ENCODE data around the gene ESPNL.

Gene ESPNL

GRCh38 chr2:238159661-238160205, 59.6 kb downstream of the ESPNL start:
- ATAC-seq (ENCODE audit: low read depth): no peak
- Histone ChIP-seq H3K27me3 (ENCODE audit: insufficient read depth, poor library complexity, severe bottlenecking) (peaks cover 12% of the 10 kb centered on the region), H3K4me1 (ENCODE audit: insufficient read depth, poor library complexity, severe bottlenecking) (peaks cover 3% of the 10 kb centered on the region), H3K36me3 (ENCODE audit: low read depth) (no peaks in the 10 kb centered on the region), H3K9me3 (ENCODE audit: severe bottlenecking) (no peaks in the 10 kb centered on the region), H3K4me3 (ENCODE audit: severe bottlenecking) (peak overlapping the region; percentile 86), H3K27ac (ENCODE audit: poor library complexity, severe bottlenecking) (no peak overlapping the region)
- no peak for TF ChIP-seq CTCF (IDR thresholded peaks at IDR 0.05; ENCODE audit: poor library complexity, severe bottlenecking)
- peak; percentile 57 for DNase-seq (ENCODE audit: low spot score)

GRCh38 chr2:238160206-238161129, 60.3 kb downstream of the ESPNL start:
- ATAC-seq (ENCODE audit: low read depth): no peak
- Histone ChIP-seq H3K36me3 (ENCODE audit: low read depth) (no peaks in the 10 kb centered on the region), H3K4me3 (ENCODE audit: severe bottlenecking) (no peak overlapping the region), H3K9me3 (ENCODE audit: severe bottlenecking) (no peaks in the 10 kb centered on the region), H3K27me3 (ENCODE audit: insufficient read depth, poor library complexity, severe bottlenecking) (peaks cover 12% of the 10 kb centered on the region), H3K27ac (ENCODE audit: poor library complexity, severe bottlenecking) (no peak overlapping the region), H3K4me1 (ENCODE audit: insufficient read depth, poor library complexity, severe bottlenecking) (peaks cover 3% of the 10 kb centered on the region)
- peak; percentile 47 for DNase-seq (ENCODE audit: low spot score)
- TF ChIP-seq CTCF (IDR thresholded peaks at IDR 0.05; ENCODE audit: poor library complexity, severe bottlenecking): peak; percentile 22

- Histone ChIP-seq H3K27ac (ENCODE audit: poor library complexity, severe bottlenecking) (no peak overlapping the region), H3K4me3 (ENCODE audit: severe bottlenecking) (no peak overlapping the region), H3K4me1 (ENCODE audit: insufficient read depth, poor library complexity, severe bottlenecking) (peaks cover 3% of the 10 kb centered on the region), H3K36me3 (ENCODE audit: low read depth) (no peaks in the 10 kb centered on the region), H3K27me3 (ENCODE audit: insufficient read depth, poor library complexity, severe bottlenecking) (peaks cover 12% of the 10 kb centered on the region), H3K9me3 (ENCODE audit: severe bottlenecking) (no peaks in the 10 kb centered on the region)
- ATAC-seq (ENCODE audit: low read depth) (no peak), DNase-seq (ENCODE audit: low spot score) (peak; percentile 54)
- TF ChIP-seq CTCF (IDR thresholded peaks at IDR 0.05; ENCODE audit: poor library complexity, severe bottlenecking): no peak
Measured at GRCh38 chr2:238161291-238162051, 61.3 kb downstream of the ESPNL start.

GRCh38 chr2:238162251-238162845, 62.2 kb downstream of the ESPNL start:
- Histone ChIP-seq H3K9me3 (ENCODE audit: severe bottlenecking) (no peaks in the 10 kb centered on the region), H3K4me3 (ENCODE audit: severe bottlenecking) (no peak overlapping the region), H3K27me3 (ENCODE audit: insufficient read depth, poor library complexity, severe bottlenecking) (peaks cover 12% of the 10 kb centered on the region), H3K36me3 (ENCODE audit: low read depth) (no peaks in the 10 kb centered on the region), H3K27ac (ENCODE audit: poor library complexity, severe bottlenecking) (no peak overlapping the region), H3K4me1 (ENCODE audit: insufficient read depth, poor library complexity, severe bottlenecking) (peaks cover 3% of the 10 kb centered on the region)
- TF ChIP-seq CTCF (IDR thresholded peaks at IDR 0.05; ENCODE audit: poor library complexity, severe bottlenecking): no peak
- ATAC-seq (ENCODE audit: low read depth) (no peak), DNase-seq (ENCODE audit: low spot score) (peak; percentile 34)
